Measurements from ENCODE around the gene ANGPTL8.

The ANGPTL8 gene

GRCh38 chr19:11227195-11227886 is 12.1 kb upstream of the ANGPTL8 start:
- no peak for DNase-seq (ENCODE audit: extremely low read depth, low read depth)
- no peak; the same call in 1 of the 2 replicates for TF ChIP-seq CTCF (IDR thresholded peaks at IDR 0.05; ENCODE audit: low read depth, low read length)

GRCh38 chr19:11230621-11231386 is 8.6 kb upstream of the ANGPTL8 start:
- no peak for DNase-seq (ENCODE audit: extremely low read depth, low read depth)
- TF ChIP-seq CTCF (IDR thresholded peaks at IDR 0.05; ENCODE audit: low read depth, low read length): no peak

GRCh38 chr19:11232555-11232954 is 6.9 kb upstream of the ANGPTL8 start:
- TF ChIP-seq CTCF (IDR thresholded peaks at IDR 0.05; ENCODE audit: low read depth, low read length): no peak
- DNase-seq (ENCODE audit: extremely low read depth, low read depth): no peak

- no peak for DNase-seq (ENCODE audit: extremely low read depth, low read depth)
- TF ChIP-seq CTCF (IDR thresholded peaks at IDR 0.05; ENCODE audit: low read depth, low read length): no peak
Measured at GRCh38 chr19:11233073-11233472, 6.3 kb upstream of the ANGPTL8 start.

- no peak for TF ChIP-seq CTCF (IDR thresholded peaks at IDR 0.05; ENCODE audit: low read depth, low read length)
- no peak for DNase-seq (ENCODE audit: extremely low read depth, low read depth)
Measured at GRCh38 chr19:11234486-11235075, 4.8 kb upstream of the ANGPTL8 start.

GRCh38 chr19:11236324-11237301 is 2.8 kb upstream of the ANGPTL8 start:
- no peak for TF ChIP-seq CTCF (IDR thresholded peaks at IDR 0.05; ENCODE audit: low read depth, low read length)
- DNase-seq (ENCODE audit: extremely low read depth, low read depth): no peak

Data from AG09319 (cell line).